ENCODE measurements around the gene ATXN2.
"Not testable (repeated sequence)": the region's sequence is repeated elsewhere in the genome, so short reads cannot be mapped to it uniquely, and the experiment has no call there.

The ATXN2 gene

DNA sequence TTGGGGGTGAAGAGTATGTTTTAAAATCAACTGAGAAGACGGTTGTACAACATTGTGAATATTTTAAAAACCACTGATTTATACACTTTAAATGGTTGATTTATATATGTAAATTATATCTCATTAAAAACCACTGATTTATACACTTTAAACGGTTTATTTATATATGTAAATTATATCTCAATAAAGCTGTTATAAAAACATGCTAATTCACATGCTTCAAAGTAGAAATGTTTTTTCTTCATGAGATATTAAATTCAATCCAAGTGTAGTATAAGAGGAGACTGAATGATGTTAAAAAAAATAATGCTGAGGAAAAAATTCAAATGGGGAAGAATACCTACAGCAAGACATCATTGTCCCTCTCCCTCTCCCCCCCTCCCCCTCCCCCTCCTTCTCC lies 92.9 kb downstream of the ATXN2 start:
- no peak for DNase-seq (ENCODE audit: low read depth in 2 of 2)

- no peak for DNase-seq (ENCODE audit: low read depth in 2 of 2)
Measured at GRCh38 chr12:111505601-111506036, 93.5 kb downstream of the ATXN2 start.

DNA sequence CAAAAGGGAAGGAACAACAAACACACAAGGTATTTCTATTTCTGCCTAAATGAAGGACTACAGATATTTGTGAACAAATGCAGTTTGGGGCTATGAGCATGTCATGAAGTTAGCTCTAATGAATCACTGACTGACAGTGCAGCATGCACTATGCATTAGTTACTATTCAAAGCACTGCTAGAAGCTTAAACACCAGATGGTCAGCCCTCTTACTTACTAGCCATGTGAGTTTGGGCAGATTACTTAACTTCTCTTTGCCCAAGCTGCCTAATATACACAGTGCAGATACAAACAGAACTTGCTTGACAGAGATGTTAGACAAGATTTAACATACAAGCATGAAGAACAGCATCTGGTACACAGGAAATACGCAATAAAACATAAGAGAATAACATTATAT lies 96.0 kb downstream of the ATXN2 start:
- DNase-seq (ENCODE audit: low read depth in 2 of 2): no peak

DNA sequence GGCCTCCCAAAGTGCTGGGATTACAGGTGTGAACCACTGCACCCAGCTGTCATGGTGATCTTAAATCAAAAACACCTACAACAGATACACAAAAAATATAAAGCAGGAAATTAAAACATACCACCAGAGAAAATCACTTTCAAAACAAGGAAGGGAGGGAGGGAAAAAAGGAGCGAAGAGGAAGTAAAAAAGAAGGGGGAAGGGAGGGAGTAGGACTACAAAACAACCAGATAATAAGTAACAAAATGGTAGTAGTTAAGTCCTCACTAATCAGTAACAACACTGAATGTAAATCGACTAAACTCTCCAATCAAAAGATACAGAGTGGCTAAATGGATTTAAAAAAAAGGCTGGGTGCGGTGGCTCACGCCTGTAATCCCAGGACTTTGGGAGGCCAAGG lies 104.4 kb downstream of the ATXN2 start:
- no peak for DNase-seq (ENCODE audit: low read depth in 2 of 2)

DNA sequence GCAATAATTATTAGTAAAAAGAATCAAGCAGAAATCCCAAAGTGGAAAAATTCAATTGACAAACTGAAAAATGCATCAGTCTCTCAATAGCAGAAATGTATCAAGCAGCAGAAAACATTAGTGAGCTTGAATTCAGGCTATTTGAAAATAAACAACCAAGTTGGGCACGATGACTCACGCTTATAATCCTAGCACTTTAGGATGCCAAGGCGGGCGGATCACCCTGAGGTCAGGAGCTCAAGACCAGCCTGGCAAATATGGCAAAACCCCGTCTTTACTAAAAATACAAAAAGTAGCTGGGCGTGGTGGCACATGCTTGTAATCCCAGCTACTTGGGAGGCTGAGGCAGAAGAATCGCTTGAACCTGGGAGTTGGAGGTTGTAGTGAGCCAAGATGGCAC lies 106.1 kb downstream of the ATXN2 start:
- not testable (repeated sequence) for DNase-seq (ENCODE audit: low read depth in 2 of 2)

- DNase-seq (ENCODE audit: low read depth in 2 of 2): no peak
Measured at GRCh38 chr12:111488798-111489197, 110.3 kb downstream of the ATXN2 start.

DNA sequence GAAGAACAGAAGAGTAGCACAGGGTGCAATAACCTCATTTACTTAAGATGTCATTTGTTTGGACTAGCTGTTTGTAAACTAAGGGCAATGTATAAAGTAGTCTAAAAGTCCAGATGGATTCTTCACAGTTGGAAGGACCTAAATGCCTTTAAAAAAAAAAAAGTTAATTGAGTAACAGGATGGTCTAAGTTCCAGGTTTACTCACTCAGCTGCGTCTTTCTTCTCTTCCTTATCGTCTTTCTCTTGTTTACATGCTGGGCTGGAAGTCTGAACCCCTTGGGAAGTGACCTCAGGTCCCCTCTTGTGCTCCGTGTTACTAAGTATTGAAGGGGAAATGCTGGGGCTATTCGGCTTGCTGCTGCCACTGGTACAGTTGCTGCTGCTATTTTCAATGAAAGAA lies 110.8 kb downstream of the ATXN2 start:
- no peak for DNase-seq (ENCODE audit: low read depth in 2 of 2)

GRCh38 chr12:111482462-111482861 lies 116.7 kb downstream of the ATXN2 start:
- no peak for DNase-seq (ENCODE audit: low read depth in 2 of 2)

- DNase-seq (ENCODE audit: low read depth in 2 of 2): no peak
Measured at GRCh38 chr12:111471236-111471635, 127.9 kb downstream of the ATXN2 start.

DNA sequence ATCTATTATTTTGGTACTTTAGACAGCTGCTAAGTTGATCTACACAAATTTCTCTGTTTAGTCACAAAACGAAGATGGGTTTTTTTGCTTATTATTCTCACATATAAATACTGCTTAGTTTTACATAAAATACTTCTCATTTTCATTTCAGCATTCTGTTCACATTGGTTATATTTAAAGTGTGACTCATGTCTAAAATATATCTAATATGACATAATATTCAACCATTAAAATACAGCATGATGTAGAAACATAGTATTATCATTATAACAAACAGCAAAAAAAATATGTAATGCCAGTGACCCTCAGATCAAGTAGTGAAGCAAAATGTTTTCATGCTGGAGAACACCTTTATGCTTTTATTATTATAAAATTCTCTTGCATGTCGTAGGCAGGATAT lies 129.7 kb downstream of the ATXN2 start:
- no peak for DNase-seq (ENCODE audit: low read depth in 2 of 2)

GRCh38 chr12:111467857-111468241 lies 131.3 kb downstream of the ATXN2 start:
- DNase-seq (ENCODE audit: low read depth in 2 of 2): no peak

DNA sequence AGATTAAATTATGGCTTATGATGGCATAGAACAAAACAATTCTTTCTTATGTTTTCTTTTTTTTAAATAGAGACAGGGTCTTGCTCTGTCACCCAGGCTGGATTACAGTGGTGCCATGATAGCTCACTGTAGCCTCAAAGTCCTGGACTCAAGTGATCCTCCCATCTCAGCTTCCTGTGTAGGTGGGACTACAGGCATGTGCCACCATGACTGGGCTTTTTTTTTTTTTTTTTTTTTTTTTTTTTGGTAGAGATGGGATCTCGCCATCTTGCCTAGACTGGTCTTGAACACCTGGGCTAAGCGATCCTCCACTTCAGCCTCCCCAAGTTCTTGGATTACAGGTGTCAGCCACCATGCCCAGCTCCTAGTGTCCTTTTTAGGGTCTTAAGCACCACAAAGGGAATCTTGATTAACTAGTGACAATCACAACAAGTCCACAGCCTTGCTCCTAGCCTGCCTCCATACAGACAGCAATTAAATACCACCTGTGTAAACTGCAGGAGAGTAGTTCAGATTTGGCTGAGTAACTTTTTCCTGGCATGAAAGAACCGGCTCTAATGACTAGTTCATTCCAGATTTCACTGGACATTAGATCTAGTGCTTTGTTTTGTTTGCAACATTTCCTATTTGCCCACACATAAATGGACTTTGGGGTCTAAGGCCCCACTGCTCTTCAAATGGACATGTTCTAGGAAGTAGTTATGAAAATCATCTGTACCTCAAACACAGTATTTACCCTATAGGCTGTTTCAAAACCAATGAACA lies 131.8 kb downstream of the ATXN2 start:
- DNase-seq (ENCODE audit: low read depth in 2 of 2): no peak

GRCh38 chr12:111462210-111462769 lies 136.8 kb downstream of the ATXN2 start:
- DNase-seq (ENCODE audit: low read depth in 2 of 2): no peak

GRCh38 chr12:111460111-111460510 lies 139.0 kb downstream of the ATXN2 start:
- not testable (repeated sequence) for DNase-seq (ENCODE audit: low read depth in 2 of 2)

- no peak for DNase-seq (ENCODE audit: low read depth in 2 of 2)
Measured at GRCh38 chr12:111458546-111459172, 140.5 kb downstream of the ATXN2 start.

DNA sequence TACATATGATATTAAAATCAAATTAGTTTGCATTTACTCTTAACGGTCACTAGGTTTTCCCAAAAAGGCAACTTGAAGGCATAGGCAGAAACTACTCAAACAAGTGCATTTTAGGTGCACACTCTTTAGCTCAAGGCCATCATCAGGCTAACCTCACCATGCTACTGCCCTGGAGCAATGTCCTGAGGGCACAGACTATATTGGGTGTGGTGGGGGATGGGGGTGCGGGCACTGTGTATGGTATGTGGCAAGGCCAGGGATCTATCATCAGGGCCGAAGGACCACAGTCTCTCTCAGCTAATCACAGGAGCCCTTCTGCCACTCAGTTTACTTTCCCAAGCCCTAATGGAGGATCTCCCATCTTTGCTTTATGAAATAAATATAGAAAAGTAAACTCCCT lies 141.5 kb downstream of the ATXN2 start:
- DNase-seq (ENCODE audit: low read depth in 2 of 2): no peak

DNA sequence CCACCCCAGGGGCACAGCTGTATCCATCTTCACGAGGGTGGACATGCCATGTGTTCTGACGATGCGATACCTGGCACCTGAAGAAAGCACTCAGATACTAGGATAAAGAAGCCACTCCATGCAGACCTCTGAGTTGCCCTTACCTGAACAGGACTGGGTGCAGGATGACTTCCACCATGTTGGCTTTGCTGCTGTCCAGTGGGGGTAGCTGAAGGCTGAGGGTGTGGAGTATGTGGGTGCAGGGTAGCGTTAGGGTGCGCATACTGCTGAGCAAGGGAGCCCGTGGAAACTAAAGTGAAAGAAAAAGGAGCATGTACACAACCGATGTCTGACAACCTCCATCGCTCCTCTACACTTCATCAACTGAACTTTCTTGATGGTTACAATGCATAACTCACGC lies 142.0 kb downstream of the ATXN2 start:
- DNase-seq (ENCODE audit: low read depth in 2 of 2): no peak

GRCh38 chr12:111455448-111456320 lies 143.4 kb downstream of the ATXN2 start:
- DNase-seq (ENCODE audit: low read depth in 2 of 2): no peak

- DNase-seq (ENCODE audit: low read depth in 2 of 2): no peak
Measured at GRCh38 chr12:111454716-111455447, 144.2 kb downstream of the ATXN2 start.

- DNase-seq (ENCODE audit: low read depth in 2 of 2): no peak
Measured at GRCh38 chr12:111454311-111454710, 144.8 kb downstream of the ATXN2 start.

All from activated CD8-positive, alpha-beta memory T cell treated with anti-CD3 and anti-CD28 coated beads for 4 hours (primary cell).